D721Med (cell line): ENCODE data around the gene TOP3B.

Experiments used
- DNase-seq: peaks from one replicate; pipeline ENCODE4 v3.0.0; 2011; ENCODE audit warnings: low spot score; ENCODE audit not compliant: insufficient read length
- FAIRE-seq: peaks from 2 replicates; lab custom pipeline; 2011; peaks lifted over from hg19 to GRCh38; lab: Jason Lieb, UNC
- CTCF ChIP-seq: IDR thresholded peaks from 2 replicates; pipeline ENCODE4 v1.5.1; 2012; ENCODE audit warnings: mild to moderate bottlenecking, control low read depth; ENCODE audit not compliant: insufficient read depth; ENCODE audit errors: missing control alignments

Gene TOP3B, protein sequence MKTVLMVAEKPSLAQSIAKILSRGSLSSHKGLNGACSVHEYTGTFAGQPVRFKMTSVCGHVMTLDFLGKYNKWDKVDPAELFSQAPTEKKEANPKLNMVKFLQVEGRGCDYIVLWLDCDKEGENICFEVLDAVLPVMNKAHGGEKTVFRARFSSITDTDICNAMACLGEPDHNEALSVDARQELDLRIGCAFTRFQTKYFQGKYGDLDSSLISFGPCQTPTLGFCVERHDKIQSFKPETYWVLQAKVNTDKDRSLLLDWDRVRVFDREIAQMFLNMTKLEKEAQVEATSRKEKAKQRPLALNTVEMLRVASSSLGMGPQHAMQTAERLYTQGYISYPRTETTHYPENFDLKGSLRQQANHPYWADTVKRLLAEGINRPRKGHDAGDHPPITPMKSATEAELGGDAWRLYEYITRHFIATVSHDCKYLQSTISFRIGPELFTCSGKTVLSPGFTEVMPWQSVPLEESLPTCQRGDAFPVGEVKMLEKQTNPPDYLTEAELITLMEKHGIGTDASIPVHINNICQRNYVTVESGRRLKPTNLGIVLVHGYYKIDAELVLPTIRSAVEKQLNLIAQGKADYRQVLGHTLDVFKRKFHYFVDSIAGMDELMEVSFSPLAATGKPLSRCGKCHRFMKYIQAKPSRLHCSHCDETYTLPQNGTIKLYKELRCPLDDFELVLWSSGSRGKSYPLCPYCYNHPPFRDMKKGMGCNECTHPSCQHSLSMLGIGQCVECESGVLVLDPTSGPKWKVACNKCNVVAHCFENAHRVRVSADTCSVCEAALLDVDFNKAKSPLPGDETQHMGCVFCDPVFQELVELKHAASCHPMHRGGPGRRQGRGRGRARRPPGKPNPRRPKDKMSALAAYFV

DNA sequence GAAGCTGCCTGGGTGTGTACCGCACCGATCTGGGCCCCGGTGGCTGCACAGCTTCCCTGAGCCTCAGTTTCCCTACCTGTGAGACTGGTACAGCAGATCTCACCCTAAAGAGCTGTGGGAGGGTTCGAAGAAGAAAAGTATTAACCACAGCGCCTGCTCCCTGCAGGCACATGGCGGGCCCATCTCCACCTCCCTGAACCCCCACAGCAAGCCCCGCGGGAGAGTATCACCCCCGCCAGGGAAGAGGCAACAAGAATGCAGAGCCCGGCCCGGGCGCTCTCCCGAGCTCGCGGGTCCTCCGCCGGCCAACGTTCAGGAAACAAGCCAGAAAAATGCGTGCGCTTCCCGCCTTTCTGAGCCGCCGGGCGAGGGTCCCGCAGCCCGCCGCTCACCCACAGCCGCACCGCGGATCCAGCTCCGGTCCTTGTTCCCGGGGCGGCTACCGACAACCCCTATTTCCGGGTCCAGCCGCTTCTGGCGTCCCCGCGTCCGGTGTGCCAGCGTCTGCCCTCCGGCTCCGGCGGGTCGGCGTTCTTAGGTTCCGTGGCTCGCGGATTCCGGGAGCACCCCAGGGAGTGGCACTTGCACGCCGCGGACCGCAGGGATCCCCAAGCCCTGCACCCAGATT, at the start of gene TOP3B:
TSS of gene TOP3B (minus strand) at position 450 of the 628 bp plus-strand sequence. CDS start 7,078 bp downstream, outside the sequence.
- DNase-seq (peak; percentile 54), FAIRE-seq (no peak)
- no peak for TF ChIP-seq CTCF

DNA sequence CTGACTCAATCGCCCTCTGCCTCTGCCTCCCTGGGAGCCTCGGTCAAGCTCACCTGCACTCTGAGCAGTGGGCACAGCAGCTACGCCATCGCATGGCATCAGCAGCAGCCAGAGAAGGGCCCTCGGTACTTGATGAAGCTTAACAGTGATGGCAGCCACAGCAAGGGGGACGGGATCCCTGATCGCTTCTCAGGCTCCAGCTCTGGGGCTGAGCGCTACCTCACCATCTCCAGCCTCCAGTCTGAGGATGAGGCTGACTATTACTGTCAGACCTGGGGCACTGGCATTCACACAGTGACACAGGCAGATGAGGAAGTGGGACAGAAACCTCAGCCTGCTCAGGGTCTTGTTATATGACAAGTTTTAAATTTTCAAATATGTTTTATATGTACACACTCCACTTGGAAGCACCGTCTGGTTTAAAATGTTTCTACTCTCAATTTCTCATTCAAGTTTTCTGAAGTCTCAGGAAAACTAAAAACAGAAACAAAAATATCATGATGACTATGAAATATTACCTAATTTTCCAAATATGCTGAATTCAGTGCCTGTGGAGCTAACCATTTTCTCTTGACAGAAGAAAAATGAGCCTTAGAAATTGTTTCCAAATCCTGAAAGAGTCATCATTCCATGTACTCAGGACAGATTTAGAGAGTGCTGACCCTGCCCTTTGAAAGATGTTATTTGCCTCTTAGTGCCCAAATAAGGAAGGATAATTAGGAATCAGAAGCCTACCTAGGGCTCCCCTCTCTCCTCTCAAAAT, 48.8 kb upstream of the TOP3B start:
- FAIRE-seq: no peak
- no peak for DNase-seq
- TF ChIP-seq CTCF: no peak

GRCh38 chr22:22030493-22031182, 48.1 kb upstream of the TOP3B start:
- FAIRE-seq (no peak), DNase-seq (no peak)
- TF ChIP-seq CTCF: peak; percentile 4

- no peak for FAIRE-seq
Observed at GRCh38 chr22:22027955-22028354, 45.4 kb upstream of the TOP3B start.

GRCh38 chr22:22026157-22026831, 43.7 kb upstream of the TOP3B start:
- no peak for FAIRE-seq
- no peak for DNase-seq

More at GRCh38 chr22:22027955-22028354, 45.4 kb upstream of the TOP3B start:
- no peak for TF ChIP-seq CTCF
- no peak for DNase-seq

More at GRCh38 chr22:22026157-22026831, 43.7 kb upstream of the TOP3B start:
- no peak for TF ChIP-seq CTCF
